Inflammatory macrophage treated with lipopolysaccharide for 1 hour (primary cell): ENCODE measurements around the gene PTPN6.

ENCODE experiments used
- DNase-seq, 2 donors: peaks; one replicate each; pipeline ENCODE4 v3.0.0-alpha.2; 2020 to 2022

Gene PTPN6

DNA sequence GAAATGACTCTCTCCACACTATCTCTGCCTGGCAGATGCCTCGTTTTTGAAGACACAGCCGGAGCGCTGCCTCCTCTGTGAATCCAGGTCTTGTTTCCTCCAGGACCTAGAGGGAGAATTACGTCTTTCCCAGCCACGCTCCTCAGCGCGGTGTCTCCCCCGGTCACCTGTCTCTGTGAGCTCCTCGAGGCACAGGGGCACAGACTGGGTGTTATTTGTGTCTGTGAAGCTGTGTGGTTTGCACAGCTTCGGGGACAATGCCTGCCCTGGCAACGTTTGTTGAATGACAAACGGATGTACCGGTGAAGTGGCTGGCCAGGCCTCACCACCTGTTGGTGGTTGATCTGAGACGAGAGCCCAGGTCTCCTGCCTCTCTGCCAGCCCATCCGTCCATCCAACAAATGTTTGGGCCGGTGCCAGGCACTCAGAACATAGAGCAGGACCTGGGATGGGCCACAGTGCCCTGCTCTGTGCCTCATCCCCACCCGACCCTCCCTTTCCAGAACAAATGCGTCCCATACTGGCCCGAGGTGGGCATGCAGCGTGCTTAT is 6.1 kb downstream of the PTPN6 start:
- DNase-seq, result no peak

DNA sequence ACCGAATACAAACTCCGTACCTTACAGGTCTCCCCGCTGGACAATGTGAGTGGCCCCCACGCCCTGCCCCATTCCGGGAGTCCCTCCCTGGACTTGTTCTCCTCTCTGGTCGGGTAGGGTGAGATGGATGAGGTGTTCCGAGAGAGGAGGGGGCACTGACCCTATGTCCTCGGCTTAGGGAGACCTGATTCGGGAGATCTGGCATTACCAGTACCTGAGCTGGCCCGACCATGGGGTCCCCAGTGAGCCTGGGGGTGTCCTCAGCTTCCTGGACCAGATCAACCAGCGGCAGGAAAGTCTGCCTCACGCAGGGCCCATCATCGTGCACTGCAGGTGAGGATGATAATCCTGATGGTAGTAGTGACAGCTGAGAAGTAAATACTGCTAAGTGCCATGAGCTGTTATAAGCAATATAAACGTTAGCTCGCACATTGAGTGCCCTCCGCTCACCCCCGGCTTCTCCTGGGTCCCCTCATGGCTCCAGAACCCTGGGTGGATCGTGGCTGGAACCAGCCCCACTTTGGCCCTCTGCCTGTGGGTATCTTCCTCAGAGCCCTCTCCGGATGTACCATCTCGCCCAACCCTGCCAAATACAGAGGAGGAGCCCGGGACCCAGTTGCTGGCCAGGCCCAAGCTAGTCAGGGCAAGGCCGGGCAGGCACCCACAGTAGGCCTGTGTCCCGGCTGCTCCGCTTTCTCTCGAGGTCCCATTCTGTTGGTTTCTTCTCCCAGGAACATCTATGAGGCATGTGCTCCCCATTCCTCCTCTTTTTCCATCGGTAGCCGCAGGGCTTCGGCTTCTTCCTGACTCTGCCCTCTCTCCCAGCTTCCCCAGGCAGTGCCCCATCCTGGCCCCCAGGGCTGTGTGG is 6.8 kb downstream of the PTPN6 start:
- DNase-seq, result no peak

DNA sequence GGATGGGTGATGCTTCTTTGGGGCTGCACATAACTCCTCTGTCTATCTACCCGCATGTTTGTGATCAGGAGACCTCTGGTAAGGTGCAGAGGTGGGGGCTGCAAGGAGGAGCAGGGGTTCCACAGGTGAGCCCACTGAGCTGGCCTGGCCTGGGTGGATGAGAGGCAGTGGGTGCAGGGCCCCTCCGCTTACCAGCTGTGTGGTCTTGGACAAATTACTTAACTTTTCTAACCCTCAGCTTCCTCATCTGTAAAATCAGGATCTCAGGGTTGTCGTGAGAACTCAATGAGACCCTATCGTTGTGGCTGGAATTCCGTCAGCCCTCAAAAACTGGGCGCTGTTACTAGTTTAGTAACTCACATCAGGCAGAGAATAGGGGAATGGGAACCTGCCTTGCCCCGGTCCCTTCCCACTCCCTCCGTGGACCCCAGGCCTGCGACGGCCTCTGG is 7.5 kb downstream of the PTPN6 start:
- DNase-seq, result no peak

DNA sequence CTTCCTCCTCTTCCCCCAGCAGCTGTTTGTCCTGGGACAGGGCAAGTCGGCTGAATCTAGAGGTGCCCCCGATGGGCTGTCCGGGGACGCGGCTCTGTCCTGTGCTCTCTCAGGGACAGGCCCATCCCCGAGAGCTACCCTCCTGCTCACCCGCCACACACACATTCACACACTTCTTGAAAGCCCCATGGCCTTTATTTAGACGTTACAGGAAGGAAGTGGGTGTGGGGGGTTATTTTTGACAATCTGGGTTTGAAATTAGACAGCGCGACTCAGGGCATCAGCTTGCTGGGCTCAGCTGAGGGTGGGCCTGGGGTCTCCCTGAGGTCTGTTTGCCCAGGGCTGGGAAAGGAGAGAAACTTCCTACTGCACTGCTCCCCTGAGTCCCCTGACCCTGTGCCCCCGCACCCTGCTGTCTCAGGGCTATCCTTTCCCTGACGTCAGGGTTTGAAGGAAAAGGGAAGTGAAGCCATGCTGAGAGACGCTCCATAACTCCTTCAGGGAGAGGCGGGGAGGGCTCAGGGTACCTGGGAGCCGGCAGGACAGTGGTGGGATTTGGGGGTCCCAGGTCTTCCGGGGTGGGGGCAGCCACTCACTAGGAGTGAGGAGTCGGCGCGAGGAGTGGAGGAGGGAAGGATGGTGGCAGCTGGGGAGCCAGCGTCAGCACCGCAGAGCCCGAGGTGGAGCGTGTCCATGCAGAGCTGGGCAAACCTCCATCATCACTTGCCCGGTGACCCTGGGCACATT is 8.1 kb downstream of the PTPN6 start:
- DNase-seq, result peak; percentile 78 to 85

DNA sequence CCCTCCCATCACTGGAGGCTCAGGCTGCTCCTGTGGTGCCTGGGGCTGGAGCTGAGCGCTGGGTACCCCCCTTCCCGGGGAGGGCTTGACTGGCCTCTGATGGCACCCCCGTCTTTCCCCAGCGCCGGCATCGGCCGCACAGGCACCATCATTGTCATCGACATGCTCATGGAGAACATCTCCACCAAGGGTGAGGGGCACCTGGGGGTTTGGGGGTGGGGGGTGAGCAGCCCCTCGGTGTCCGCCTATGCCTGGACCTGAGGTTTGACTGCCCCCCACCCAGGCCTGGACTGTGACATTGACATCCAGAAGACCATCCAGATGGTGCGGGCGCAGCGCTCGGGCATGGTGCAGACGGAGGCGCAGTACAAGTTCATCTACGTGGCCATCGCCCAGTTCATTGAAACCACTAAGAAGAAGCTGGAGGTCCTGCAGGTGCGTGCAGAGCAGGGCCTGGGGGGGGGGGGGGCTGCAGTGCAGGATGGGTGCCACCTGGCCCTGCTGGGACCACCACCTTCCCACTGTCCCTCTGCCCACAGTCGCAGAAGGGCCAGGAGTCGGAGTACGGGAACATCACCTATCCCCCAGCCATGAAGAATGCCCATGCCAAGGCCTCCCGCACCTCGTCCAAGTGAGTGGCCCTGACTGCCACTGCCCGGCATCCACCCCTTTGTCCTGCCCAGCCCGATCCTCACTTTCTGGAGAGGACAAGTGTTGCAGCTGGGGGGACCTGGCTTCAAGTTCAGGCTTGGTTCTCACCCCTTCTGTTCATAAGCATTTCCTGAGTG is 8.8 kb downstream of the PTPN6 start:
- DNase-seq, result no peak

DNA sequence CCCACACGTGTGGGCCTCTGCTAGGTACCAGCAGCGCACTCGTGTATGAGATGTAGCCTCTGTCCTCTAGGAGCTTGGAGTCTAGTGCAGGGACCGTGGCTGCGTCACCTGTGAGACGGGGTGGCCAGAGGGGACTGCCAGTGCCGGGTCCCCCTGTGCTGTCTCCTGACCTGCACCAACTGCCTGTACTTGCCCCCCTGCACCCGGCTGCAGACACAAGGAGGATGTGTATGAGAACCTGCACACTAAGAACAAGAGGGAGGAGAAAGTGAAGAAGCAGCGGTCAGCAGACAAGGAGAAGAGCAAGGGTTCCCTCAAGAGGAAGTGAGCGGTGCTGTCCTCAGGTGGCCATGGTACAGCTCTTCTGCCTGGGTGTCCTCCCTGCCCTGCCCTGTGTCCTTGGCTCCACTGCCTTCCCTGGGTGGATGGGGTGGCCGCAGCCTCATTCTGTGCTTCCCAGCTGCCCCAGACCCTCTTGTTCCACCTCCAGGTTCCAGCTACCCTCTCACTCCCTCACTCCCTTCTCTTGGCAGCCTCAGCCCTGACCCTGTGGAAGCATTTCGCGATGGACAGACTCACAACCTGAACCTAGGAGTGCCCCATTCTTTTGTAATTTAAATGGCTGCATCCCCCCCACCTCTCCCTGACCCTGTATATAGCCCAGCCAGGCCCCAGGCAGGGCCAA is 9.6 kb downstream of the PTPN6 start:
- no peak for DNase-seq

DNA sequence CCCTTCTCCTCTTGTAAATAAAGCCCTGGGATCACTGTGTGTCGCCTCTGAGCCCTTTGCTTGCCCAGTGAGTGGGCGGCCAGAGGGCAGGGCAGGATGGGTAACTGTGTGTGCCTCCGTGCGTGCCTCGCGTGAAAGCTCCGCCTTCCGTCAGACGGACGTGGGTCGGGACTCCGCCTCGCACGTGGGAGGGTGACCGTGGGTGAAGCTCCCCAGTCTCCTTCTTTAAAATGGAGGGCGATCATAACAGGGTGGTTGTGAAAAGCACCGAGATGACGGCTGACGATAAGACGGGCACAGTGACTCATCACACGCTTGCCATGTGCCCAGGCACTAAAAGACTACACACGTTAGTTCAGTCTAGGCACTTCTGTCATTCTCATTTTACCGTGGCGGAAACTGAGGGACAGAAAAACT is 10.1 kb downstream of the PTPN6 start:
- peak; percentile 92 to 95 for DNase-seq

DNA sequence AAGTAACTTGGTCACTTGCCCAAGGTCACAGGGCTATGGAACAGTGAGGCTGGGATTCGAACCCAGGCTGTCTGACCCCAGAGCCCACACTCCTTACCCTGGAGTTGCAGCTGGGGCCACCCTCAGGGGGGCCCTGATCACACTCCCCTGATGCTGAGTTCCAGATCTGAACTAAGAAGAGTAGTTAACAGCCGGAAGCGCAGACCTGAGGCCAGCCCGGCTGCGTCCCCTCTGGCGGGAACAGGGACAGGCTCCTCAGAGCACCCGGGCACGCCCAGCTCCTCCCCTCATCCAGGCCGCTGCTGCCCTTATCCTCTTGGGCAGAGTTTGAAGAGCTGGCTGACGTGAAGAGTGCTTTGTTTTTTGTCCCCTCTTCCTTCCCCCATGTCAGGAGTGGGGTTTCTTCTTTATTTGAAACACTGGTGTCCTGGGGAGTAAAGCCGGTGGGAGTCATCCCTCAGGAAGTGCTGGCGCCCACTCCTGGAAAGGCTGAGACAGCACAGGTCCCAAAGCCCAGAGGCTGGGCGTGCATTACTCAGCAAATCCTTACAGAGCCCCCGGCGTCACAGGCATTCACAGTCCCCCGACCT is 10.6 kb downstream of the PTPN6 start:
- peak in 1 of 2 donors; percentile 48 for DNase-seq

DNA sequence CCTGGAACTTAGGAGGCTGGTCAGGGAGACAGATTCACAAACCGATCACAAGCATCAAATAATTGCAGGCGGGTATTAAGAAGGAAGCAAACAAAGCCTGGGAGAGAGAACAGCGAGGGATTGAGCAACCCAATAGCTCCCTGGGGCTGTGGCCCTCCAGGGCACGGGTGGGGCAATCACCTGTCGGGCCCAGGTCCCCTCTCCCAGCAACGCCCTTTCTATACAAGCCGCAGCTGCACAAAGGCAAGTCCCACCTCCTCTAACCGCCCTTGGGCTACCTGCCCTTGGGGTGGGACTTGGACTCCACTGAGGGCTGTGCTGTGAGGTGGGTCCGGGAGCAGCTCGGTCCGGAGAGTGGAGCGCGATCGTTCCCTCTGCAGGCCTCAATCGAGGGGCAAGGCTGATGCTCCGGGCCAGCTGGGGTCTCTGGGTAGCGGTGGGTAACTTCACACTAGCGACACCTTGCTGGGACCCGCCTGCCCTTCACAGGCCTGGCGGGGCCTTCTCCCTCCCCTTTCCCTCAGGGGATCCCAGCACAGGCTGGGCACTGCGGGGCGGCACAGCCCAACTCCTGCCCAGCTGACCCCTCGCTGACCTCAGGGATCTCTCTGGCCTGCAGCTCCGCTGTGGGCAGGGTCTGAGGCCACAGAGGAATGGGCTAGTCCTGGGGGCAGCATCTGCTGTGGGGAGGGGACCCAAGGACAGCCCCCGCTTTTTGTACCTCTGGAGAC is 11.3 kb downstream of the PTPN6 start:
- DNase-seq, result no peak

DNA sequence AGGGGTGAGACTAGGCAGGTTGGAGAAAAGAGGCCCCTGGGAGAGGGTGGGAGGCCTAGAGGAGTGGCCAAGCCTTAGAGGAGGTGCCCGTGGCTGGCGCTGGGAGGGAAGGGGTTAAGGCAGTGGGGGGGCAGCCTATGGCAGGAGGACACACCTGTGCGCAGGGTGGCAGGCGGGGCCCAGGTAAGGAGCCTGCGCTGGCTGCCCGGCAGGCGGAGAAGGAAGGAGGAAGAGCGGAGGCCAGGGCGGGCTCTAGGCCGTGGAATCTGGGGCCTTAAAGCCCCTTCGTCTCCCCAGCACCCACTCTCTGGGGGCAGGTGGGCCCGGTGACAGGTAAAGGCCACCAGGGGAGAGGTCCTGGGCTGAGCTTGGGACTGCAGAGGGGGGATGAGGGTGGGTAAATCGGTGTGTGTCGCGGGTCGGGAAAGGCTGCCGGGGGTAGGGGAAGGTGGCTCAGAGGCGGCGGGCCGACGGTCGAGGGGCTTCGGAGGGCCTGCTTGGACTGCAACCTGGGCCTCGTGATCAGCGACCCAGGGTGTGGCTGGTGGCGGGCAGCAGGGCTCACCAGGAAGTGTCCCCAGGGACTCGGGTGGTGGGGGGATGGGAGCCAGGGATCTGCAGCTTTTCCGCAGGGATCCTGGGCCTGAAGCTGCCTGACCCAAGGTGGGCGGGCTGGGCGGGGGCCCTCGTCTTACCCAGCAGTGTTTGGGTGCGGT is 12.0 kb downstream of the PTPN6 start:
- DNase-seq, result no peak

DNA sequence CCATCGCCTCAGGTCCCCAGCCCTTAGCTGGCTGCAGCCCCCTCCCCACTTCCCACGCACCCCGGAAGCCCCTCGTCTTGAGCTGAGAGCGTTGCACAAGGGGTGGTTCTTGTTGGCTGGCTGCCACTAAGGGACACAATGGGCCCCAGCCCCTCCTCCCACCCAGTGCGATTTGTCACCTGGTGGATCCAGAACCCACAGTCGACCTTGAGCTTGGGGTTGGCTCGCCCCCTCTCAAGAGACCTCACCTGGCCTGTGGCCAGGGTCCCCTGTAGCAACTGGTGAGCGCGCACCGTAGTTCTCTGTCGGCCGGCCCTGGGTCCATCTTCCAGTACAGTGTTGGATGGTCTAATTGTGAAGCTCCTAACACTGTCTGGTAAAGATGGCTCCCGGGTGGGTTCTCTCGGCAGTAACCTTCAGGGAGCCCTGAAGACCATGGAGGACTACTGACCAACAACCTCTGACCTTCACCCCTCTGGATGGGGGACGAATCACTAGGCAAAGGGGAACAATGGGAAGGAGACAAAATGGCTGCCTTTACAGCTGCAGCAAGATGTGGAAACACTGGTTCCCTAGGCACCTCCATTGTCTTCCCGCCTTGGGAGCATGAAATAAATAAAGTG is 12.7 kb downstream of the PTPN6 start:
- DNase-seq, result no peak

DNA sequence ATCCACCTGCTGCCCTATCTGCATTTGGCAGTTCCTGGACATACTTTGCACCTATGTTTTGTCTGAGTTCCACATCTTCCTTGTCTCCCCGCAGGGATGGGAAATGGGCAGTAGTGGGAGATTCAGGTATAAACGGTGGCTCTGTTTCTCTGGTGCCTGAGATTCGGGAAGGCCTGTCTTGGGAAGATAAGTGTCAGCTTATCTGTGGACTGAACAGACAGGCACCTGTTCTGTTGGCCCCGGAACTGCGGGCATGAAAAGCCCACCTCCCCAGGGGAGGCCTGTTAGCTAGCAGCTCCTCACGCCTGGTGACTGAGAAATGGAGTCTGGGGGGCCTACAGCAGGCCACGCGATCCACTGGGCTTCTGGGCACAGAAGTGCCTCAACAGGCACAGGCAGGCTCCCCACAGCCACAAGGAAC is 13.5 kb downstream of the PTPN6 start:
- no peak for DNase-seq

DNA sequence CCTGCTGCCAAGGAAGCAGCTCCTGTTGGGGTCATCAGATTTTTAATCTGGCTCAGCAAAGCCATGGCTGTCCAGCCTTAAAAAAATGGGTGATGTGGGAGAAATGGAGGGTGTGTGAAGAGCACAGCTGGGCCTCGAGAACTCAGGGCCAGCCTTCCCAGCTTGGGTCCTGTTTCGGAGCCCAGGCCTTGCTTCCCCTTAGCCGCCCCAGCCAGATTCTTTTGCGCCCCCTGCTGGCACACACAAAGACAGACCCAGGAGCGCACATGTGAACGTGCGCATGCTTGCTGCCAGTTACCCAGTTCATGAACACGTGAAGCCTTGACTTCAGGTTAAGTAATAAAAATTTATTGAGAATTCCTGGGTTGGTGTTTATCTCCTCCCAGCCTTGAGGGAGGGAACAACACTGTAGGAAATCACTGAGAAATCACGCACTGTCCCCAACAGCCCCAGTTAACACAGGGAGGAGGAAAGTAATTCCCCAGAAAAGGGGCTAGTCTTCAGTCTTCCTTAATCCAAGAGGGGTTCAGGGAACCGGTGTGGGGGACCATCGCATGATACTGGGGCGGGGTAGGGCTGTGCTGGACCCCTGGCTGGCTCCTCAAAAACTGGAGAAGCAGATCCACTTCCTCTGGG is 14.0 kb downstream of the PTPN6 start:
- peak; percentile 77 to 95 for DNase-seq

DNA sequence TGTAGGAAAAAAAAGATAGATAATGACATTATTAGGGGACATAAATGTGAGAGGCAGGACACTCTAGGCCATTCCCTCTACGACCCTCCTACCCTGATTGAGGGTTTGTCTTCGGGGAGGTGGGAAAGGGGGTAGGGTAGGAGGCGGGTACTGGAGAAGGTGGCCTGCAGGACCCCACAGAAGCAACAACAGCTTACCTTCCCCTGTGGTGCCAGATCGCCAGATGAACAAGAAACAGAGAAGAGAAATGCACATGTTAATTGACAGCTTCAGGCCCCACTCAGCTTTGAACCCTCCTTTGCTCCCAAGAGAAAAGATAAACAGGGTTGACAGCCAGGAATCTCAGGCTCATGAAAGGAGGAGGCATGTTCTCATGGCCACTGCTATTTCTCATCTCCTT is 14.6 kb downstream of the PTPN6 start:
- no peak for DNase-seq

DNA sequence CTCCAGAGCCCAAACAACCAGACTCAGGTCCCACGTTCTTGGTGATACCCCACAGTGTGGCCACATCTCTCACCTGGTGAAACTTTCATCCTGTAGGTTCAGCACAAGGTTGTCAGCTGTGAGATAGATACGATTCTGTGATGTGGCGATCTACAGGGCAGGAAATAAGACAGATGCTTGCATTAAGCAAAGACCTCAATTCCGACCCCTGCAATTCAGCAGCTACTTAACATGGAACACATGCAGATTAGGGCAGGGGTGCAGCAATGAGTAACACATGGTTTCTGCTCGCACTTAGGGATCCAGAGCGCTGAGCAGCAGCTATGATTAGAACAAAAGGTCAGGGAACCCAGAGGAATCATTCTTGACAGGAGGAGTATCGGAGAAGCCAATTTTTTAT is 15.2 kb downstream of the PTPN6 start:
- DNase-seq, result no peak

DNA sequence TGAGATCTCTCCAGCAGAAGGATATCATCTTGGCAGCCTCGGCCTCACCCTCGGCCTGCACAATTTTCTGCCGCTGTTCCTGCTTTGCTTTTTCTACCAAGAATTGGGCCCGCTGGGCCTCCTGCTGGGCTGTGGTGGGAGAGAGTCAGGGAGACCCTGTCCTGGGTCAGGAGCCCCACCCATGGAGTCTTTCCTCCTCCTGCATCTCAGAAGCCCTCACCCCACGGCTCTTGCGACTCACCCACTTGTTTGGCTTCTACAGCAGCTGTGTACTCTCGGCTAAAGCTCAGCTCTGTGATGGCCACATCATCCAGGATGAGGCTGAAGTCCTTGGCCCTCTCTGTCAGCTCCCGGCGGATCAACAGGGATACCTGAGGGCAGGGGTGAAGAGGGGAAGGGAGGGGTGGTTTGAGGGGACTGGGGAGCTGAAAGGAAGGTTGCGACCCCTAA is 16.5 kb downstream of the PTPN6 start:
- DNase-seq, result no peak

DNA sequence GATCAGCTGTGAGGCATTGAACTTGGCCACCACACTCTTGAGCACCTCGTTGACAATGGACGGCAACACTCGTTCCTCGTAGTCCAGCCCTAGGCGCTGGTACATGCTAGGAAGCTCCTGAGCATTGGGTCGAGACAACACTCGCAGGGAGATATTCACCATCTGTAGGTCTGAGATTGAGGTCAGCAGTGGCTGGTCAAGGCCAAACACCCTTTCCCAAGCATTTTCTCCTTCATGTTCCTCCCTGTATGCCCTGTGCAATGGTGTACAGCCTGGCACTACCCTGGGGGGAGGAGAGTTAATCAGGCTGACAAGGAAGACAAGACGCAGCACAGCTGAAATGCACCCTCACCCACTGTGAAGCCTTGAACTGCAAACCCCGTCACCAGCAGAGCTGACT is 17.3 kb downstream of the PTPN6 start:
- no peak for DNase-seq

DNA sequence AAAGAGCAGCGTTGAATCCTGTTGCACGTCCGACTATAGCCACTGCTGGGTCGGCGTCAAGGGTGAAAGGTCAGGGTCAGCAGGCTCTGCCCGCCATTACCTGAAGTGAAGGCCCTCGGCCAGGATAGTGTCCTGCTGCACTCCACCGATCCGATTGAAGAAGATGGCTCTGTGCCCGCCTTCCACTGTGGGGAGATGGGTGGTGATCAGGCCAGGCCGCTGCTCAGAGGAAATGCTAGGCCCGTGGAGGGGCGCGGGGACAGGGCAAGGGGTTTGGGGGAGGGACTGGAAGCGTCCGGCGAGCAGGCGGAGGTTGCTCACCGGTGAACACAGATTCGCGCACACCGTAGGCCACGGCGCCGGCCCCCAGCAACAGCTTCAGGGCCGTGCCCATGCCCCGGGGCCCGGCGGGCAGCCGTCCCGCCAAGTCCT is 19.0 kb downstream of the PTPN6 start:
- DNase-seq, result no peak

DNA sequence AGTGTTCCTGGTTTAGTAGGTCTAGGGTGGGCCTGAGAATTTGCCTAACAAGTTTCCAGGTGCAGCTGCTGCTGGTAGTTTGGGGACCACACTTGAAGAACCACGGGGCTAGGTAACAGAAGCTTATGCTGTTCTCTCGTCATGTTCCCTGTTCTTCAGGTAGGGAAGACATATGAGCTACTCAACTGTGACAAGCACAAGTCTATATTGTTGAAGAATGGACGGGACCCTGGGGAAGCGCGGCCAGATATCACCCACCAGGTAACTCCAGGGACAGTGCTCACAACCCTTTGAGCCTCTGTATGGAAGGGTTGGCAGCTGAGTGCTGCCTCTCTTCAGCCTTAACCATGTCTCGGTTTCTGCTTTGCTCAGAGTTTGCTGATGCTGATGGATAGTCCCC is 23.0 kb downstream of the PTPN6 start:
- DNase-seq, result no peak
